GM12874 (cell line): ENCODE measurements around the gene EIF5.

Experiments used
- CTCF ChIP-seq: IDR thresholded peaks from 2 replicates; pipeline ENCODE4 v1.5.1; 2011; ENCODE audit warnings: low read depth, mild to moderate bottlenecking, control low read depth, low read length, moderate library complexity; ENCODE audit not compliant: insufficient read depth

EIF5 gene

DNA sequence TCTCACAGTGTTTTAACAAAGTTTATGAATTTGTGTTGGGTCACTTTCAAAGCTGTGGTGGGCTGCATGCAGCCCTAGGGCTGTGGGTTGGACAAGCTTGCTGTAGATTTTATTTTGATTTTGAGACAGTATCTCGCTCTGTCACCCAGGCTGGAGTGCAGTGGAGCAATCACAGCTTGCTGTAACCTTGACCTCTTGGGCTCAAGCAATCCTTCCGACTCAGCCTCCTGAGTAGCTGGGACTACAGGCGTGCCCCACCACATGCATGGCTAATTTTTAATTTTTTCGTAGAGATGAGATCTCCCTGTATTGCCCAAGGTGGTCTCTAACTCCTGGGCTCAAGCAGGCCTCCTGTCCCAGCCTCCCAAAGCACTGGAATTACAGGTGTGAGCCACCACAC lies 56.6 kb downstream of the EIF5 start:
- TF ChIP-seq CTCF, result no peak

DNA sequence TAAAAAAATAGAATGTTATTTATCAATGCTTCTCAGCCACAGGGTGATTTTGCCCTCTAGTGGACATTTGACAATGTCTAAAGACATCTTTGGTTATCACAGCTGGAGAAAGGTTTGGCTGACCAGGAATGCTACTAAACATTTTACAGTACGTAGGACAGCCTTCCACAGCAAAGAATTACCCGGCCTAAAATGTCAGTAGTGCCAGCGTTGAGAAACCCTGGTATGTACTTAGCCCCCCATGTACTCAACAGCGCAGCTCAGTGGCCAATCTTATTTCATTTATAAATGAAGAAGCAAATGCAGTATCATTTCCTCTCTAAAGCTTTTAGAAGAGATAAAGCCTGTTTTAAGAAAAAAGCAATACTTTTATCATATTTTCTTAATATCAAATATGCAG lies 57.0 kb downstream of the EIF5 start:
- peak; percentile 53 for TF ChIP-seq CTCF

DNA sequence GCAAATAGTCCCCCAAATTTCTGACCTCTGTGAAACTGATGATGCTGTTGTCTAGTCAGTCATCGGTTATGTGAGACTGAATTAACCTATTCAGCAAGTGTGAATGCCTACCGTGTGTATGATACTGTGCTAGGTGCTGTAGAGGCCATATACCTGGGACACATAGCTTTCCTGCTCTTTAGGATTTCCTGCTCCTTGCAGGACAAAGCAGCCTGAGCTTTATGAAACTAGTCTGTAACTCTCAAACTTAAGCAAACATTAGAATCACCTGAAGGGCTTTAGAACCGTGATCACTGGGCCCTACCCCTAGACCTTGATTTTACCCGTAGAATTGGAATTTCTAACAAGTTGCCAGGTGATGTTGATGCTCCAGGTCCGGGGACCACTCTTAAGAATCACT lies 58.1 kb downstream of the EIF5 start:
- no peak for TF ChIP-seq CTCF

DNA sequence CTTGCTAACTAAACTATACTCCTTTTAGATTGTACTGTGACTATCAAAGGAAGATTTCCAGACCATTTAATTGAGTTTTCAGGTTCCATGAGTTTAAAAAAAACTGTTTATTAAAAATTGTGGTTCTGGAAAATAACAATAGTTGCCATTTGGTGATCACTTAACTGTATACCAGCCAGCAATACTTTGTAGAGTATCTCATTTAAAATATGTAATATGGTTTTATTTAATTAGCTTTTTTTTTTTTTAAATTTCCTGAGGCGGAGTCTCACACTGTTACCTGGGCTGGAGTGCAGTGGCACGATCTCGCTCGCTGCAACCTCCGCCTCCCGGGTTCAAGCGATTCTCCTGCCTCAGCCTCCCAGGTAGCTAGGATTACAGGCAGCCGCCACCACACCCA lies 58.5 kb downstream of the EIF5 start:
- no peak for TF ChIP-seq CTCF

DNA sequence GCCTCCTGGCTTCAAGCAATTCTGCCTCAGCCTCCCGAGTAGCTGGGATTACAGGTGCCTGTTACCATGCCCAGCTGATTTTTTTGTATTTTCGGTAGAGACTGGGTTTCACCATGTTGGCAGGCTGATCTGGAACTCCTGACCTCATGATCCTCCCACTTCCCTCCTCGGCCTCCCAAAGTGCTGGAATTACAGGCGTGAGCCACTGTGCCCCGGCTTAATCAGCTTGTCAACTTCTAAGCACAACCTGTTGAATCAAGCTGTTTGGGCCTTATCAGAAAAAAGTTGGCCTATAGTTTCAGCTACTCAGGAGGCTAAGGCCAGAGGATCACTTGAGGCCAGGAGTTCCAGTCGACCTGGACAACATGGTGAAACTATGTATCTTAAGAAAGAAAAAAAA lies 59.0 kb downstream of the EIF5 start:
- TF ChIP-seq CTCF, result no peak

- peak; percentile 59 for TF ChIP-seq CTCF
These were observed 59.9 kb downstream of the EIF5 start for GRCh38 chr14:103393676-103394626.
